Bronchial epithelial cell (primary cell): ENCODE data around the gene CRYGN. TPM values are rescaled to one million over a fixed set of nuclear protein-coding genes. Genes with fewer than 3 reads are reported as not detected.

Experiments
- DNase-seq: peaks from one replicate; pipeline ENCODE4 v3.0.0-alpha.2; 2010; ENCODE audit warnings: low read depth
- FAIRE-seq: peaks from 2 replicates; lab custom pipeline; 2011; peaks lifted over from hg19 to GRCh38; lab: Jason Lieb, UNC
- H3K27me3 ChIP-seq: 2 replicates; pipeline ENCODE4 v1.5.1; 2011; ENCODE audit warnings: low read length; ENCODE audit not compliant: control insufficient read depth, insufficient read depth
- H3K36me3 ChIP-seq: 2 replicates; pipeline ENCODE4 v1.5.1; 2011; ENCODE audit warnings: low read length; ENCODE audit not compliant: control insufficient read depth, insufficient read depth
- H3K4me3 ChIP-seq: 2 replicates; pipeline ENCODE4 v1.5.1; 2011; ENCODE audit warnings: mild to moderate bottlenecking, low read depth, low read length, control low read depth
- total RNA-seq: library from RNA; depleted of rRNA; stranded (reverse); fragments of >200 nt; gene quantifications from 2 replicates; pipeline ENCODE4 v1.2.1, GENCODE V29; 2014
- TF ChIP-seq, protein P1 (sequence below): IDR thresholded peaks from 2 replicates; pipeline ENCODE4 v1.5.1; 2011; ENCODE audit warnings: mild to moderate bottlenecking, moderate library complexity, low read length, control low read depth, inconsistent platforms; ENCODE audit not compliant: insufficient read depth, severe bottlenecking

The CRYGN gene
- total RNA-seq, 1 donor from 2014 or later = not detected

DNA sequence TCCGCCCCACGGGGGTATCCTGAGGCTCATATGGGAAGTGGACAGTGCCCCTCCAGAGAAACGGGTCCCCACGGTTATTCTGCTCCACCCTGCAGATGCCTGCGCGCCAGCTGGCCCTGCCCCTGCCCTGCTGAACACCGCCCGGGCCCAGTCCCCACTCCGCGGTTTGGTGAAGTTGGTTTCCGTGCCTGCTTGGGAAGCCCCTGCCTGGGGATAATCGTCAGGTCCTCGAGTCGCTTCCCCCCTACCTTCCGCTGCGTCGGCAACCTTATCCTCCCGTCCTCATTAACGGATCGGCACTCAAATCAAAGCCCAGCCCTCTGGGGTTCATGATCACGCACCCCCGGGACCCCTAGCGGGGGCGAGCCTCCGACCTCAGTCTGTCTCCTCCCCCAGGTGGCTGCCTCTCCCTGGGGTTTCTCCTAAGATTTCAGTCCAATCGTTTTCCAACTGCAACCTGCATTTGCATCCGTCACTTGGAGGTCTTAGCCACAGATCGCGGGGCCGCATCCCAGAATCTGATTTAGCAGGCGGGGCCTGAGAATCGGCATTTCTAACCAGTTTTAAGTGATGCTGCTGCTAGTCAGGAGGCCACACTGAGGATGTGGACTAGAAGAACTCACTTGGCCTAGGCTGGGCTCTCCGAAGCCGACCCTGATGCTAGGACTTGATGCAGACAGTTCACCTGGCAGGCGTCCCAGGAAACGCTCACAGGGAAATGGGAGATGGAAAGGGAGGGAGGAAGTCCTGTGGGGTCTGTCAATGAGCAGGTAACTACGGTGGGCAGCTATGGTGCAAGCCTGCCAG lies 57.7 kb downstream of the CRYGN start:
- H3K27me3 ChIP-seq = peaks cover 17% of the 10 kb centered on the region
- no peaks in the 10 kb centered on the region for H3K36me3 ChIP-seq
- DNase-seq = no peak
- no peak for FAIRE-seq
- TF ChIP-seq, protein P1, sequence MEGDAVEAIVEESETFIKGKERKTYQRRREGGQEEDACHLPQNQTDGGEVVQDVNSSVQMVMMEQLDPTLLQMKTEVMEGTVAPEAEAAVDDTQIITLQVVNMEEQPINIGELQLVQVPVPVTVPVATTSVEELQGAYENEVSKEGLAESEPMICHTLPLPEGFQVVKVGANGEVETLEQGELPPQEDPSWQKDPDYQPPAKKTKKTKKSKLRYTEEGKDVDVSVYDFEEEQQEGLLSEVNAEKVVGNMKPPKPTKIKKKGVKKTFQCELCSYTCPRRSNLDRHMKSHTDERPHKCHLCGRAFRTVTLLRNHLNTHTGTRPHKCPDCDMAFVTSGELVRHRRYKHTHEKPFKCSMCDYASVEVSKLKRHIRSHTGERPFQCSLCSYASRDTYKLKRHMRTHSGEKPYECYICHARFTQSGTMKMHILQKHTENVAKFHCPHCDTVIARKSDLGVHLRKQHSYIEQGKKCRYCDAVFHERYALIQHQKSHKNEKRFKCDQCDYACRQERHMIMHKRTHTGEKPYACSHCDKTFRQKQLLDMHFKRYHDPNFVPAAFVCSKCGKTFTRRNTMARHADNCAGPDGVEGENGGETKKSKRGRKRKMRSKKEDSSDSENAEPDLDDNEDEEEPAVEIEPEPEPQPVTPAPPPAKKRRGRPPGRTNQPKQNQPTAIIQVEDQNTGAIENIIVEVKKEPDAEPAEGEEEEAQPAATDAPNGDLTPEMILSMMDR = no peak
- H3K4me3 ChIP-seq = no peak overlapping the region

DNA sequence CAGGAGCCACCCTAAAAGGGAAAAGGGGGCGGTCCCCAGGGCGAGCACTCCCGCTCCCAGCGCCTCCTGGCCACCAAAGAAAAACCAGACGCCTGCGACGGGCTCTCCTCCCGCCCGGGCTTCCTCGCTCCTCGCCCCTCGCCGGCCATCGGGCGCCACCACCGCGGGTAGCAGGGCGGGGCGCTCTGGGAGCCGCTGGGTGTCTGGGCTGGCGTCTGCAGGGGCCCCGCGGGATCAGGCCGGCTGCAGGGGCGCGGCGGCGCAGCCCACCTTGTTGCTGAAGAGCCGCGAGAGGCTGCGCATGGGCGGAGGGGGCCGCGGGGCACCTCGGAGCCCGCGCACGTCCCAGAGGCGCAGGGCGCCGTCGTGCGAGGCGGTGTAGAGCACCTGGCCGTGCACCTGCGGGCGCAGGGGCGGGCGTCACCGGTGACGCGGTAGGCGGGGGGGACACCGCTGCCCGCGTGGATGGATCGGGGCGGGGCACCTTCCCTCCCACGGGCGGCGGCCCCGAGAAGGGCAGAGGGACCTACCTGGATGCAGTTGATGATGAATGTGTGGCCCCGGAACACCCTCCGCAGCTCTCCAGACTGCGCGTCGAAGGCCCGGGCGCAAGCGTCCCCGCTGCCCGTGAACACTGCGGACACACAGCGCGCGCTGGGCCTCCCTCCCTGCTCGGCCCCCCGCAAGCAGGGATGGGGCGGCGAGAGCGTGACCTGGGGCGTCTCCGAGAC lies 58.4 kb downstream of the CRYGN start:
- H3K4me3 ChIP-seq = no peak overlapping the region
- DNase-seq = no peak
- FAIRE-seq = no peak
- peaks cover 17% of the 10 kb centered on the region for H3K27me3 ChIP-seq
- no peaks in the 10 kb centered on the region for H3K36me3 ChIP-seq
- TF ChIP-seq, protein P1 = no peak

DNA sequence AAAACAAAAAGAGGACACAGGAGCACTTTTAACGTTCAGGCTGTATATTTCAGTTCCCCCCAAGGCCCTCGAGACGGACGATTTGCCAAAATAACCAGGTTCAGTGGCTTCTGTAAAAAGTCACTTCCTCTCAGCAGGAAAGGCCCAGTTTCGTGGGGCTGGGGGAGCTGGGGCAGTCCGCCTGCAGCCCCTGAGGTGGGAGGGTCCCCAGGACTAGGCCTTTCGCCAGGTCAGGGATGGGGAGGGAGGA lies 58.9 kb downstream of the CRYGN start:
- no peak for DNase-seq
- Histone ChIP-seq H3K36me3 (peaks cover 2% of the 10 kb centered on the region), H3K27me3 (peaks cover 17% of the 10 kb centered on the region), H3K4me3 (no peak overlapping the region)
- TF ChIP-seq, protein P1 = no peak
- no peak for FAIRE-seq

DNA sequence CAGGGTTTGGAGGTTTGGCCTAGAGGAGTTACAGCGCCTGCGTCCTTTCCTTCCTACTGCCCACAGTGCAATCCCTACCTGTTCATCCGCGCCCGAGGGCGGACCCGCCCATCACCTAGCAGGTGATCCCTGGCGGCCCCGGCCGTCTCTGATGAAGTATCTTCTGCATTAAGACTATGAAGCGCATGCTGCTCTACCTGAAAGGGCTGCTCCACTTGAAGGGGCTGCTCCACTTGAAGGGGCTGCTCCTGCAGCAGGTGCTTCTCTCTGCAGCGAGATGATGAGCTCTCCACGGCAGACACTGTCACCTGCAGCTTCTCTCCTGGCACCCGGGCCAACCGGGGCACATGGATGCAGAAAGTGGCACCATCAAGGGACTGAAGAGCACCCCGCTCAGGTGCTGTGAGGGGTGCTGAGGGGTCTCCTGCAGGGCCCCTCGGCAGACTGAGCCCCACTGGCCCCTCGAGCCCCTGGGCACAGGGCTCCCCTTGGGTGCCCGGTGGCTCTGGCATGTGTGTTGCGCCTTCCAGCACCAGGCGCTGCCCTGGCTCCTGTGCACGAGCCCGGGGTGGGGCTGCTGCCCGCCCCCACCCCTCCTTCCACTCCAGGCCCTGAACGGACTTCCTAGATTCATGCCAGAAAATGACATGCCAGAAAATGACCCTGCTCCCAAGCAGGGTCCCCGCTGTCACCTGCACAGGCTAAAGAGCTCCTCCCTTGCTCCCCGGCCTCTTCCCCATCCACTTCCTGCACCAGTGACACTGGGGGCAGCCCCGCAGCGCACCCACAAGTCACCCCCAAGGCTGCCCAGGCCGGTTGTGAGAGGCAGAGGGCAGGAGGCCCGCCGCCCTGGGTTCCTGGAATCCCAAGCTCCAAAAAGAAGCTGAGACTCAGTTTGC lies 59.5 kb downstream of the CRYGN start:
- DNase-seq = no peak
- peaks cover 17% of the 10 kb centered on the region for H3K27me3 ChIP-seq
- no peak for FAIRE-seq
- TF ChIP-seq, protein P1 = no peak
- H3K4me3 ChIP-seq = no peak overlapping the region
- H3K36me3 ChIP-seq = peaks cover 4% of the 10 kb centered on the region

DNA sequence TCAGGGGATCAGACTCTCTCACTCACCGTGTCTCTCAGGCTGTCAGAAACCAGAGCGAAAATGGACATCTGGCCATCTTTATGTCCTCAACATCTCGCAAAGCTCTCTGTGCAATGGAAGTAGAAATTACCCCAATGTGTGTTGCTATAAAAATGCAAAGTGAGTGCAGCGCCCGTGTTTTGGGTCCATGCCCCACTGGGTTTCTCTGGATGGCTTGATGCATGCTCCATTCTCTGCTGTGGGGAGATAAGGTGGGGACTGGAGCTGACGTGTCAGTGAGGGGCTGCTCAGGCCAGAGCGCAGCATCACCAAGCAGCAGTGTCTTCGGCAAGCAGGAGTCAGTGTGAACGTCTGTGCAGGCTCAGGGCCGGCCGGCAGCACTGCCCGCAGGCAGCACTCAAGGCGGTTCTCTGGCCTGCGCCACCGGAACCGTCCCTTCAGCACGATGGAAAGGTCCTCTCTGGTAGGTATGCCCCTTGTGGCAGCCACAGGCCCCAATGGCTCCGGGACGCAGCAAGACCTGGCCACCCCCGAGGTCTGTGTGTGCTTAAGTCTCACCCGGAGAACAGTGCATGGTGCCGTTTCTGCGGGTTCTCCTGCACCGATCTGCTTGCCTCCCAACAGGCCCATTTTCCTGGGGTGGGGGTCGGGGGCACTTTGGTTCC lies 60.3 kb downstream of the CRYGN start:
- peaks cover 15% of the 10 kb centered on the region for H3K27me3 ChIP-seq
- FAIRE-seq (no peak), DNase-seq (no peak)
- TF ChIP-seq, protein P1 = no peak
- H3K4me3 ChIP-seq = no peak overlapping the region
- H3K36me3 ChIP-seq = peaks cover 5% of the 10 kb centered on the region
